Measurements from ENCODE around the gene LANCL2.

The LANCL2 gene

GRCh38 chr7:55381189-55381588 lies 16.1 kb downstream of the LANCL2 start:
- intact Hi-C loops (cut with DNase I; ENCODE audit: low total_unique reads), result no loop called here
- Histone ChIP-seq H3K36me3 (no peaks in the 10 kb centered on the region), H3K27me3 (no peaks in the 10 kb centered on the region), H3K4me3 (no peak overlapping the region), H3K9me3 (no peaks in the 10 kb centered on the region), H3K27ac (no peak overlapping the region), H3K4me1 (no peaks in the 10 kb centered on the region)
- DNase-seq, result no peak
- TF ChIP-seq CTCF (IDR thresholded peaks at IDR 0.05), result no peak

DNA sequence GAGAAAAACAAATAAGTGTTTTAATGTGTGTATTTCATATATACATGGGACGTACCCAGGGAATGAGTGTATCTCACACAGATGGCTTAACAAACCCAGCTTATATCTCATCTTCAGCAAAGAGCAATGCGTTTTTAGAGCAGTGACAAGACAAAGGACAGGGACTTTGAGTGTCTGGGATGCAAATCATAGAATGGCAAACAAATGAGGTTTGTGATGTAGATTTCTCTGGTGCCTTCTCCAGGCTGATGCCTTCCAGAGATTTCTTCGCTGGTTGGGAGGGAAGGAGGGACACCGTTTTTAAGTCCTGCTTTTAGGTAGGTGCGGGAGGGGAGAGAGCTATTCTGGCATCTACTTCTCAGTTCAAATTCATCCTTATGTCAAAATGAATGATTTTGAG lies 16.6 kb downstream of the LANCL2 start:
- Histone ChIP-seq H3K27me3 (no peaks in the 10 kb centered on the region), H3K36me3 (no peaks in the 10 kb centered on the region), H3K4me3 (no peak overlapping the region), H3K4me1 (no peaks in the 10 kb centered on the region), H3K27ac (no peak overlapping the region), H3K9me3 (no peaks in the 10 kb centered on the region)
- intact Hi-C loops (cut with DNase I; ENCODE audit: low total_unique reads), result no loop called here
- no peak for TF ChIP-seq CTCF (IDR thresholded peaks at IDR 0.05)
- DNase-seq, result no peak

DNA sequence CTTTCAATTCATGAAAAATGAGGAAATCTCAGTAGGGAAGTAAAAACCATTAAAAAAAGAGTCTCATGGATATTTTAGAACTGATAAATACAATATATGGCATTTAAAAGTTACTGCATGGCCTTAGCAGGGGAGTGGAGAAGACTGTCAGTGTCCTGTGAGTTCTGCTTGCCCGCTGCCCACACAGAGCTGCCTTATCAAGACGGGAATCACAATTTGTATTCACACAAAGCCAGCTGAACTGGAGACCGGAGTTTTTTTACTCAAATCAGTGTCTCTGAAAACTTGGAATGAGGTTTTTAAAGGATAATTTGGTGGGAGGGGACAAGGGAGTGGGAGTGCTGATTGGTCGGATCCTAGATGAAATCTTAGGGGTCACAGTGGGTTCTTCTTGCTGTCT lies 17.1 kb downstream of the LANCL2 start:
- no peaks in the 10 kb centered on the region for H3K4me1 ChIP-seq
- no peak overlapping the region for H3K4me3 ChIP-seq
- DNase-seq, result no peak
- TF ChIP-seq CTCF (IDR thresholded peaks at IDR 0.05), result no peak
- no peaks in the 10 kb centered on the region for H3K36me3 ChIP-seq
- intact Hi-C loops (cut with DNase I; ENCODE audit: low total_unique reads), result no loop called here
- no peaks in the 10 kb centered on the region for H3K27me3 ChIP-seq
- no peaks in the 10 kb centered on the region for H3K9me3 ChIP-seq
- no peak overlapping the region for H3K27ac ChIP-seq

DNA sequence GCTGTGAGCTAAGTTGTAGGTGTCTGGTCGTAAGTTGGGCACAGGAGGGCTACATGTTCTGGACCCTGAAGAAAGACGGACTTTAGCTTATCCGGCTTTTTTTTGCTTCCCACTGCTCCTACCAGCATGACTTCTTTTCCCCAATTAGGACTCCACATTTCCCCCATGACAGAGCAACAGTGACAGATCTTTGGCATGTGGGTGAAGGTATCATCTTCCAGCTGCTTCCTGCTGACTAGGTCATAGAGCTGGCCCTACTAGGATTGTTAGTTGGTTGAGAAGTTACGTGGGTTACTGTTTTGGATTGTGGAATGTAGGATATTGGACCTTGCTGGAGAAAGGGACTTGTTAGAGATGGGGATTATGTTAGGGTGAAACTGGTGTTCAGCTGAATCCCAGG lies 21.4 kb downstream of the LANCL2 start:
- no peak overlapping the region for H3K27ac ChIP-seq
- intact Hi-C loops (cut with DNase I; ENCODE audit: low total_unique reads), result no loop called here
- H3K27me3 ChIP-seq, result no peaks in the 10 kb centered on the region
- no peaks in the 10 kb centered on the region for H3K9me3 ChIP-seq
- TF ChIP-seq CTCF (IDR thresholded peaks at IDR 0.05), result no peak
- H3K4me3 ChIP-seq, result no peak overlapping the region
- H3K36me3 ChIP-seq, result no peaks in the 10 kb centered on the region
- no peak for DNase-seq
- no peaks in the 10 kb centered on the region for H3K4me1 ChIP-seq

DNA sequence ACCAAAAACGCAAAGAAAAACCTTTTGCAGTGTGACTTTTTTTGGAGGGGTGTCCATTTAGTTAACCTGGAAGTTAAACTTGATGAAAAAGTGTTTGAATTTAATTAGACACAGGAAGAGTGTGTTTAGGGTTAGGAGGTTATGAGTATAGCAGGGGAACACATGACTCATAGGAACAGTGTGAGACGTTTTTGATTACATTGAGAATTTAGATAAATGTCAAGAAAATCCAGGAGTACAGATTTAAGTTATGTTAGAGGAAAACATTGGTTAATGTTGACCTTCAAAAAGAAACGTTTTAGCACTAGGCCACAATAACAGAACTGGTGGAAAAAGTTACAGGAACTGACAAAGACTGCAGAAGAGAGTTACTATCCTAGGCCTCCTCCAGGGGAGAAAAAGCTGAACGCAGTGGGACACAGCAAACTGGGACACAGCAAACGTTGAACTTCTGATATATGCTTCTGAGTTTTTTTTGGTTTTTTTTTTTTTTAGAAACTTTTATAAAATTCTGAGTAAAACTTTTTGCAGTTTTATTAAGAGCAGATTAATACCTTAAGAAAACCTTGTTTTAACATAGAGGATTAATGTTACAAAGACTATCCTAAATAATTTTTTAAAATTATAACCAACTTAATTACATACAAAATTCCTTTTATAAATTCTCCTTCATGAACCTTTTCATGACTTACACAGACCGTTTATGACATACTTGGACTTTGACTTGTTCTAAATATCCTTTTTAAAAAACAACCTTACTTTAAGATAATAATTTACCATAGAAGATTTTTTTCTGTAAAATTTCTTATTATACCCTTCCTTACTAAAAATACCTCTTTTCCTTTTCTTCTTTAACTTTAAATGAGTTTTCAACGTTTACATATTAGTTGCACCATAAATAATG lies 22.2 kb downstream of the LANCL2 start:
- intact Hi-C loops (cut with DNase I; ENCODE audit: low total_unique reads), result no loop called here
- peaks cover 5% of the 10 kb centered on the region in 3 donors for H3K36me3 ChIP-seq
- no peak for TF ChIP-seq CTCF (IDR thresholded peaks at IDR 0.05)
- H3K4me3 ChIP-seq, result no peak overlapping the region
- H3K27me3 ChIP-seq, result no peaks in the 10 kb centered on the region
- no peaks in the 10 kb centered on the region for H3K9me3 ChIP-seq
- H3K27ac ChIP-seq, result no peak overlapping the region
- H3K4me1 ChIP-seq, result no peaks in the 10 kb centered on the region
- no peak for DNase-seq
